GM12878 (cell line): ENCODE results near the gene LHFPL2. TPM values are rescaled to one million over a fixed set of nuclear protein-coding genes. Genes with fewer than 3 reads are reported as not detected.

ENCODE experiments used
- ATAC-seq: fragments of 200-7000 bp; cut with Tn5 transposase; 3 replicates; pipeline ENCODE4 v1.9.1; 2020; ENCODE audit warnings: mild to moderate bottlenecking, moderate library complexity
- BruUV-seq: library from RNA; stranded (reverse); fragments of 400-500 nt; replicated peaks from 2 replicates; lab custom pipeline; 2021; lab: Mats Ljungman, UMichigan
- CTCF ChIA-PET: fragments of 300-600 bp; sonication (Branson Sonifier 250); formaldehyde crosslinking; extraction: SDS; loops from one replicate; lab custom pipeline; 2021; ENCODE audit warnings: inconsistent platforms; lab: Yijun Ruan, JAX
- POLR2A ChIA-PET: fragments of 350-600 bp; formaldehyde crosslinking; extraction: SDS; loops from one replicate; lab custom pipeline; 2021; ENCODE audit warnings: inconsistent platforms; lab: Charles Lee
- RAD21 ChIA-PET: fragments of 300-600 bp; sonication (Branson Sonifier 250); formaldehyde crosslinking; loops from one replicate; lab custom pipeline; 2023; ENCODE audit warnings: antibody characterized with exemption; ENCODE audit not compliant: unreplicated experiment; lab: Charles Lee
- SMC1A ChIA-PET: fragments of 300-600 bp; sonication (Branson Sonifier 250); formaldehyde crosslinking; loops from one replicate; lab custom pipeline; 2023; ENCODE audit not compliant: unreplicated experiment, uncharacterized antibody; lab: Charles Lee
- DNase-seq: peaks from one replicate; pipeline ENCODE4 v3.0.0-alpha.2; 2011; ENCODE audit warnings: low read depth, low spot score
- FAIRE-seq: peaks from 3 replicates; lab custom pipeline; 2011; peaks lifted over from hg19 to GRCh38; lab: Jason Lieb, UNC
- H2AFZ ChIP-seq: 2 replicates; pipeline ENCODE4 v1.6.0; 2011; ENCODE audit warnings: low read depth, low read length, control low read depth; ENCODE audit not compliant: control insufficient read depth
- H3K27ac ChIP-seq: 2 replicates; pipeline ENCODE4 v1.5.1; 2011; ENCODE audit warnings: control low read depth; ENCODE audit not compliant: control insufficient read depth, insufficient read depth
- H3K27me3 ChIP-seq, 2 experiments: replicated peaks in 1 of 2; 2 replicates each; pipeline versions ENCODE4 v1.6.0 to v1.6.1; 2011; ENCODE audit warnings: low read length in 1 of 2; ENCODE audit not compliant: control insufficient read depth in 2 of 2, insufficient read depth in 2 of 2
- H3K36me3 ChIP-seq, 2 experiments: 2 replicates each; pipeline ENCODE4 v1.5.1; 2011; ENCODE audit warnings: low read length in 1 of 2; ENCODE audit not compliant: control insufficient read depth in 2 of 2, insufficient read depth in 2 of 2
- H3K4me1 ChIP-seq: 2 replicates; pipeline ENCODE4 v1.6.1; 2011; ENCODE audit warnings: mild to moderate bottlenecking, low read length, moderate library complexity, mixed read lengths; ENCODE audit not compliant: control insufficient read depth, insufficient read depth
- H3K4me2 ChIP-seq: 2 replicates; pipeline ENCODE4 v1.6.0; 2011; ENCODE audit warnings: control low read depth; ENCODE audit not compliant: control insufficient read depth, insufficient read depth
- H3K4me3 ChIP-seq: fragments of 200-600 bp; sonication (generic); 2 replicates; pipeline ENCODE4 v1.5.1; 2016
- H3K79me2 ChIP-seq: 2 replicates; pipeline ENCODE4 v1.6.0; 2011; ENCODE audit warnings: low read length; ENCODE audit not compliant: control insufficient read depth, insufficient read depth
- H3K9ac ChIP-seq: 2 replicates; pipeline ENCODE4 v1.8.0; 2011; ENCODE audit warnings: low read length, control low read depth, mixed read lengths; ENCODE audit not compliant: control insufficient read depth, insufficient read depth
- H3K9me3 ChIP-seq: replicated peaks from 3 replicates; pipeline ENCODE4 v1.5.1; 2011; ENCODE audit warnings: mild to moderate bottlenecking, low read length; ENCODE audit not compliant: control insufficient read depth, insufficient read depth
- H4K20me1 ChIP-seq: 2 replicates; pipeline ENCODE4 v1.6.0; 2011; ENCODE audit not compliant: control insufficient read depth, insufficient read depth
- BACH1 ChIP-seq: fragments of 450-650 bp; IDR thresholded peaks from 2 replicates; pipeline ENCODE4 v1.6.1; 2017; ENCODE audit warnings: mild to moderate bottlenecking, borderline replicate concordance
- CHD2 ChIP-seq: IDR thresholded peaks from 2 replicates; pipeline ENCODE4 v1.6.1; 2011; ENCODE audit warnings: low read depth, low read length, improper control_type of control experiment, borderline replicate concordance
- DPF2 ChIP-seq: fragments of 450-650 bp; IDR thresholded peaks from 2 replicates; pipeline ENCODE4 v1.6.1; 2017; ENCODE audit warnings: mild to moderate bottlenecking
- ELK1 ChIP-seq: IDR thresholded peaks from 2 replicates; pipeline ENCODE4 v1.6.1; 2012; ENCODE audit warnings: low read depth, low read length, improper control_type of control experiment
- GATAD2B ChIP-seq: fragments of 450-650 bp; conservative IDR thresholded peaks from 2 replicates; pipeline ENCODE4 v1.6.1; 2017; ENCODE audit warnings: low read depth, mild to moderate bottlenecking, moderate library complexity
- NBN ChIP-seq: fragments of 450-650 bp; IDR thresholded peaks from 2 replicates; pipeline ENCODE4 v1.6.1; 2016
- NFIC ChIP-seq: IDR thresholded peaks from 2 replicates; pipeline ENCODE4 v1.6.1; 2012; ENCODE audit warnings: low read depth, mild to moderate bottlenecking, inconsistent platforms, low read length, moderate library complexity
- RB1 ChIP-seq: fragments of 450-650 bp; formaldehyde crosslinking; IDR thresholded peaks from 2 replicates; pipeline ENCODE4 v1.6.1; 2017; ENCODE audit warnings: mild to moderate bottlenecking, borderline replicate concordance
- RELA ChIP-seq: fragments of 450-650 bp; IDR thresholded peaks from 2 replicates; pipeline ENCODE4 v1.8.0; 2014; ENCODE audit warnings: borderline replicate concordance; ENCODE audit not compliant: partially characterized antibody
- SMAD1 ChIP-seq: fragments of 450-650 bp; IDR thresholded peaks from 2 replicates; pipeline ENCODE4 v1.6.1; 2018; ENCODE audit warnings: mild to moderate bottlenecking, low read depth; ENCODE audit not compliant: partially characterized antibody
- WGBS: methylation state at CpG from one replicate; pipeline ENCODE4 v1.1.6; 2016; ENCODE audit warnings: low lambda C conversion rate; ENCODE audit not compliant: insufficient replicate concordance, insufficient coverage; ENCODE audit errors: missing lambda C conversion rate; 5-methylcytosine and 5-hydroxymethylcytosine counted together
- in situ Hi-C: fragments of 300-500 bp; cut with MboI; formaldehyde crosslinking; loops from 9 replicates; pipeline ENCODE4 v1.14.3; 2018; ENCODE audit warnings: mixed read lengths
- intact Hi-C: fragments of 100-400 bp; cut with micrococcal nuclease; formaldehyde crosslinking; loops from one replicate; pipeline ENCODE4 v1.14.2; 2022; ENCODE audit not compliant: unreplicated experiment
- polyA plus RNA-seq, 11 experiments: library from polyadenylated mRNA; depleted of rRNA in 4 of 11; unstranded in 6 of 11; stranded (reverse) in 5 of 11; fragments of >200 nt; fragmentation: Nextera tagmentation in 4 of 11; fragmentation: Illumina TruSeq in 1 of 11; extraction: Ambion mirVana in 4 of 11; extraction: Trizol in 1 of 11; gene quantifications; 1 replicate in 1 of 11; 2 replicates in 10 of 11; pipeline versions ENCODE4 v1.2.1 to v1.2.3, GENCODE V29; 2011 to 2016; ENCODE audit warnings: inconsistent platforms in 2 of 11, missing spikeins in 2 of 11, low read depth in 1 of 11
- total RNA-seq, 4 experiments: library from RNA; depleted of rRNA in 3 of 4; stranded (reverse); fragments of >200 nt in 3 of 4; fragmentation: Illumina TruSeq in 1 of 4; extraction: Trizol in 1 of 4; gene quantifications; 2 replicates each; pipeline versions ENCODE4 v1.2.1 to v1.2.3, GENCODE V29; 2013 to 2021
- TF ChIP-seq, protein P1 (sequence below): fragments of 450-650 bp; IDR thresholded peaks from 2 replicates; pipeline ENCODE4 v1.6.1; 2017; ENCODE audit warnings: mild to moderate bottlenecking
- TF ChIP-seq, protein P2 (sequence below): IDR thresholded peaks from 2 replicates; pipeline ENCODE4 v1.6.1; 2011; ENCODE audit warnings: low read depth, mild to moderate bottlenecking, low read length, moderate library complexity, borderline replicate concordance; ENCODE audit errors: extremely low read depth

LHFPL2 gene
- total and polyA plus RNA-seq, 10 of the 15 experiments (the other 5 are each of a cell fraction or from before 2014, with no cell fraction given), result 4.1 to 21.8 (median 12.5) TPM

GRCh38 chr5:78628270-78628992 lies 20.1 kb downstream of the LHFPL2 start:
- DNase-seq, result no peak
- H3K4me2 ChIP-seq, result no peak overlapping the region
- no peak overlapping the region for H2AFZ ChIP-seq
- H3K4me1 ChIP-seq, result peaks cover 6% of the 10 kb centered on the region
- ChIA-PET SMC1A (interaction anchor here (1.1 to 2.9 kb wide), 5 partner anchors 9 to 113 kb away, joined by 3 to 13 read pairs (median 4); no protein-coding TSS in a partner anchor), RAD21 (interaction anchor here (1.0 to 2.4 kb wide), 4 partner anchors 35 to 99 kb away, joined by 3 to 6 read pairs (median 4); no protein-coding TSS in a partner anchor), CTCF (interaction anchor here (0.6 to 1.6 kb wide), 4 partner anchors 14 to 197 kb away, joined by 3 to 6 read pairs (median 5); no protein-coding TSS in a partner anchor), POLR2A (interaction anchor here (1.5 kb wide), 1 partner anchor 11 kb away, joined by 3 read pairs; no protein-coding TSS in a partner anchor)
- no peaks in the 10 kb centered on the region for H3K27me3 ChIP-seq
- no peaks in the 10 kb centered on the region for H4K20me1 ChIP-seq
- no peak for FAIRE-seq
- 91% methylated on average over 5 of the region's 5 CpGs for WGBS
- H3K79me2 ChIP-seq, result peaks cover 1% of the 10 kb centered on the region; the same call in 1 of the 2 replicates
- H3K27ac ChIP-seq, result no peak overlapping the region
- no peak for ATAC-seq
- intact Hi-C loops, result no loop called here
- TF ChIP-seq, protein P1, sequence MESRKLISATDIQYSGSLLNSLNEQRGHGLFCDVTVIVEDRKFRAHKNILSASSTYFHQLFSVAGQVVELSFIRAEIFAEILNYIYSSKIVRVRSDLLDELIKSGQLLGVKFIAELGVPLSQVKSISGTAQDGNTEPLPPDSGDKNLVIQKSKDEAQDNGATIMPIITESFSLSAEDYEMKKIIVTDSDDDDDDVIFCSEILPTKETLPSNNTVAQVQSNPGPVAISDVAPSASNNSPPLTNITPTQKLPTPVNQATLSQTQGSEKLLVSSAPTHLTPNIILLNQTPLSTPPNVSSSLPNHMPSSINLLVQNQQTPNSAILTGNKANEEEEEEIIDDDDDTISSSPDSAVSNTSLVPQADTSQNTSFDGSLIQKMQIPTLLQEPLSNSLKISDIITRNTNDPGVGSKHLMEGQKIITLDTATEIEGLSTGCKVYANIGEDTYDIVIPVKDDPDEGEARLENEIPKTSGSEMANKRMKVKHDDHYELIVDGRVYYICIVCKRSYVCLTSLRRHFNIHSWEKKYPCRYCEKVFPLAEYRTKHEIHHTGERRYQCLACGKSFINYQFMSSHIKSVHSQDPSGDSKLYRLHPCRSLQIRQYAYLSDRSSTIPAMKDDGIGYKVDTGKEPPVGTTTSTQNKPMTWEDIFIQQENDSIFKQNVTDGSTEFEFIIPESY, result no peak
- H3K9ac ChIP-seq, result no peak overlapping the region
- no peak overlapping the region for H3K4me3 ChIP-seq
- BruUV-seq, result no TSS peak
- peaks cover 22 to 25% of the 10 kb centered on the region in 2 experiments for H3K36me3 ChIP-seq
- in situ Hi-C loops, result no loop called here
- H3K9me3 ChIP-seq, result no peaks in the 10 kb centered on the region

- intact Hi-C loops (no loop called here), in situ Hi-C loops (no loop called here)
- ATAC-seq (no peak), DNase-seq (no peak), FAIRE-seq (no peak)
- ChIA-PET SMC1A (interaction anchor here (0.9 to 2.9 kb wide), 6 partner anchors 9 to 114 kb away, joined by 3 to 13 read pairs (median 6); no protein-coding TSS in a partner anchor), CTCF (interaction anchor here (0.8 to 1.8 kb wide), 9 partner anchors 10 to 198 kb away, joined by 3 to 9 read pairs (median 4); no protein-coding TSS in a partner anchor), POLR2A (interaction anchor here (1.0 to 1.5 kb wide), 2 partner anchors 10 to 11 kb away, joined by 3 read pairs; no protein-coding TSS in a partner anchor), RAD21 (interaction anchor here (1.3 to 2.4 kb wide), 3 partner anchors 34 to 86 kb away, joined by 3 to 6 read pairs (median 4); no protein-coding TSS in a partner anchor)
- no peak overlapping the region for H3K9ac ChIP-seq
- H3K4me1 ChIP-seq, result no peaks in the 10 kb centered on the region; the same call in 1 of the 2 replicates
- H3K4me2 ChIP-seq, result no peak overlapping the region
- no peak overlapping the region for H2AFZ ChIP-seq
- H3K9me3 ChIP-seq, result no peaks in the 10 kb centered on the region
- H3K79me2 ChIP-seq, result no peaks in the 10 kb centered on the region
- no peaks in the 10 kb centered on the region for H4K20me1 ChIP-seq
- H3K4me3 ChIP-seq, result no peak overlapping the region
- 92% methylated on average over 6 of the region's 6 CpGs for WGBS
- no peaks in the 10 kb centered on the region for H3K27me3 ChIP-seq
- no TSS peak for BruUV-seq
- peaks cover 22% of the 10 kb centered on the region in 2 experiments for H3K36me3 ChIP-seq
- no peak overlapping the region for H3K27ac ChIP-seq
- TF ChIP-seq, protein P2, sequence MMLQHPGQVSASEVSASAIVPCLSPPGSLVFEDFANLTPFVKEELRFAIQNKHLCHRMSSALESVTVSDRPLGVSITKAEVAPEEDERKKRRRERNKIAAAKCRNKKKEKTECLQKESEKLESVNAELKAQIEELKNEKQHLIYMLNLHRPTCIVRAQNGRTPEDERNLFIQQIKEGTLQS, result no peak
- no peak for TF ChIP-seq RB1
- no peak for TF ChIP-seq NBN
- TF ChIP-seq DPF2, result no peak
- TF ChIP-seq BACH1, result no peak
- no peak for TF ChIP-seq GATAD2B
- TF ChIP-seq RELA, result no peak
- TF ChIP-seq SMAD1, result no peak
- TF ChIP-seq ELK1, result no peak
- no peak for TF ChIP-seq CHD2
- TF ChIP-seq NFIC, result no peak
These were observed 20.8 kb downstream of the LHFPL2 start for GRCh38 chr5:78627766-78628165.
